Calu3 (cell line): Measurements from ENCODE around the gene GALNT14. TPM values are rescaled to one million over a fixed set of nuclear protein-coding genes. Genes with fewer than 3 reads are reported as not detected.

Source experiments
- BruUV-seq: library from RNA; stranded (reverse); fragments of 400-500 nt; replicated peaks from 2 replicates; lab custom pipeline; 2021; lab: Mats Ljungman, UMichigan
- CTCF ChIA-PET: fragments of 300-600 bp; sonication (Branson Sonifier 250); formaldehyde crosslinking; loops from one replicate; lab custom pipeline; 2022; ENCODE audit warnings: antibody characterized with exemption; lab: Charles Lee
- DNase-seq: peaks from one replicate; pipeline ENCODE4 v3.0.0; 2022
- H3K27ac Mint-ChIP-seq: one replicate; pipeline ENCODE4 v1.8.0; 2022; ENCODE audit warnings: mixed read lengths; ENCODE audit not compliant: unreplicated experiment
- H3K27me3 Mint-ChIP-seq: one replicate; pipeline ENCODE4 v1.8.0; 2022; ENCODE audit warnings: mixed read lengths; ENCODE audit not compliant: unreplicated experiment
- H3K36me3 Mint-ChIP-seq: one replicate; pipeline ENCODE4 v1.8.0; 2022; ENCODE audit warnings: mild to moderate bottlenecking, moderate library complexity, mixed read lengths; ENCODE audit not compliant: insufficient read depth, unreplicated experiment
- H3K4me1 Mint-ChIP-seq: one replicate; pipeline ENCODE4 v1.8.0; 2022; ENCODE audit warnings: mild to moderate bottlenecking, low read depth, mixed read lengths; ENCODE audit not compliant: unreplicated experiment
- H3K4me3 Mint-ChIP-seq: one replicate; pipeline ENCODE4 v1.8.0; 2022; ENCODE audit warnings: mild to moderate bottlenecking, low read depth, moderate library complexity, mixed read lengths; ENCODE audit not compliant: unreplicated experiment
- H3K9me3 Mint-ChIP-seq: one replicate; pipeline ENCODE4 v1.8.0; 2022; ENCODE audit warnings: low read depth, mixed read lengths; ENCODE audit not compliant: unreplicated experiment
- CTCF ChIP-seq: fragments of 200-600 bp; IDR thresholded peaks from one replicate; pipeline ENCODE4 v1.8.0; 2022; ENCODE audit warnings: antibody characterized with exemption; ENCODE audit not compliant: unreplicated experiment
- intact Hi-C: fragments of 100-400 bp; cut with micrococcal nuclease; formaldehyde crosslinking; loops from one replicate; pipeline ENCODE4 v1.10.0; 2022; ENCODE audit not compliant: unreplicated experiment
- total RNA-seq: library from RNA; stranded (reverse); gene quantifications from 2 replicates; pipeline ENCODE4 v1.2.3, GENCODE V29; 2022

GALNT14 gene
- total RNA-seq, 1 experiment from 2014 or later = 61.9 TPM

GRCh38 chr2:30862054-30862651, 276.1 kb downstream of the GALNT14 start:
- H3K4me1 Mint-ChIP-seq = no peaks in the 10 kb centered on the region
- TF ChIP-seq CTCF = peak; percentile 81
- H3K36me3 Mint-ChIP-seq = no peaks in the 10 kb centered on the region
- H3K4me3 Mint-ChIP-seq = no peak overlapping the region
- DNase-seq = peak; percentile 74
- no TSS peak for BruUV-seq
- peaks cover 2% of the 10 kb centered on the region for H3K9me3 Mint-ChIP-seq
- CTCF ChIA-PET = interaction anchor here (0.7 to 3.7 kb wide), 5 partner anchors 10 to 308 kb away, joined by 4 to 21 read pairs (median 7); partner anchors contain the start of gene GALNT14
- peaks cover 20% of the 10 kb centered on the region for H3K27me3 Mint-ChIP-seq
- intact Hi-C loops = loop anchor here (1.0 to 2.0 kb wide), 3 partner anchors 148 to 471 kb away; no protein-coding TSS in a partner anchor
- H3K27ac Mint-ChIP-seq = no peak overlapping the region

- DNase-seq = no peak
- Mint-ChIP-seq H3K27me3 (peaks cover 13% of the 10 kb centered on the region), H3K4me1 (no peaks in the 10 kb centered on the region), H3K9me3 (peaks cover 2% of the 10 kb centered on the region), H3K27ac (no peak overlapping the region), H3K36me3 (no peaks in the 10 kb centered on the region), H3K4me3 (no peak overlapping the region)
- no TSS peak for BruUV-seq
- no peak for TF ChIP-seq CTCF
- intact Hi-C loops = no loop called here
- CTCF ChIA-PET = interaction anchor here (3.7 kb wide), 1 partner anchor 149 kb away, joined by 21 read pairs; no protein-coding TSS in a partner anchor
Measured at GRCh38 chr2:30860726-30861125, 277.5 kb downstream of the GALNT14 start.

Other genes with a start within 250 kb of the GALNT14 start
- 0.35 and 0.42 TPM in 2 replicates for gene CAPN14, start 79.1 kb upstream of the GALNT14 start, total RNA-seq
- 1.7 and 2.2 TPM in 2 replicates for gene EHD3, start 95.7 kb upstream of the GALNT14 start, total RNA-seq